ENCODE measurements around the gene RGS3. TPM values are rescaled to one million over a fixed set of nuclear protein-coding genes. Genes with fewer than 3 reads are reported as not detected.

The RGS3 gene
- total RNA-seq, 2 experiments from 2014 or later = 116 to 122 TPM

DNA sequence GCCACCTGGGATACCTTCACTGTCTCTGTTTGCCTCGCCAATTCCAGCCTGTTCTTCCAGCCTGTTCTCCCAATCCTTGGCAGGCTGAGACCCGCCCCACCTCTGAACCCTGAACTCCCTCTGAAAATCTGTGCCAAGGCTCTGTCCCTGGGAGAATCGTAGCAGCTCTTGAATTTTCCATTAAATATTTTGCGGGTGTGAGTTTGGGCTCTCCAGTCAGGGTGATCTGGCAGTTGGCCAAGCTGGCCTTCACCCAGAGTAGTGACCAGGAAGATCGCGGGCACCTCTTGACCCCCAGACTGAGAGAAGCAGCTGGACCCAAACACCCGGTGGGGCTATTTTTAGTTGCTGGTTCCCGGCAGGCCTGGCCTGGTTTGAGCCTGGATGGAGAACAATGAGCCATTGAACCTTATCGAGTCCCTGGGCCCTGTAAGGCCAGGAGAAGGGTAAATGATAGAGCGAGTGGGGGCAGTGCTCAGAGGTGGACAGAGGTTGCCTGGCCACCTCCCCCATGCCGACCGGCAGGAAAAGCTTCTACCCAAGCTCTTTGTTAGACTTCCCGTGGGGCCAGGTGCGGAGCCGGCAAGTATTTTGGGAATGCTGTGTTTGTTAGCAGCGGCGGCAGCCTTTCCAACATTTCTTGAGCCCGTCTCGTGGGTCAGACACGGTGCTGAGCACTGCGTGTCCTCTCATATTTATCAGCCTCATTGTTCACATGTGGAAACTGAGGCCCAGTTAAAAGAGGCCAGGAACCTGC is 146.2 kb downstream of the RGS3 start:
- CTCF ChIA-PET = no interaction called here
- POLR2A ChIA-PET = no interaction called here

DNA sequence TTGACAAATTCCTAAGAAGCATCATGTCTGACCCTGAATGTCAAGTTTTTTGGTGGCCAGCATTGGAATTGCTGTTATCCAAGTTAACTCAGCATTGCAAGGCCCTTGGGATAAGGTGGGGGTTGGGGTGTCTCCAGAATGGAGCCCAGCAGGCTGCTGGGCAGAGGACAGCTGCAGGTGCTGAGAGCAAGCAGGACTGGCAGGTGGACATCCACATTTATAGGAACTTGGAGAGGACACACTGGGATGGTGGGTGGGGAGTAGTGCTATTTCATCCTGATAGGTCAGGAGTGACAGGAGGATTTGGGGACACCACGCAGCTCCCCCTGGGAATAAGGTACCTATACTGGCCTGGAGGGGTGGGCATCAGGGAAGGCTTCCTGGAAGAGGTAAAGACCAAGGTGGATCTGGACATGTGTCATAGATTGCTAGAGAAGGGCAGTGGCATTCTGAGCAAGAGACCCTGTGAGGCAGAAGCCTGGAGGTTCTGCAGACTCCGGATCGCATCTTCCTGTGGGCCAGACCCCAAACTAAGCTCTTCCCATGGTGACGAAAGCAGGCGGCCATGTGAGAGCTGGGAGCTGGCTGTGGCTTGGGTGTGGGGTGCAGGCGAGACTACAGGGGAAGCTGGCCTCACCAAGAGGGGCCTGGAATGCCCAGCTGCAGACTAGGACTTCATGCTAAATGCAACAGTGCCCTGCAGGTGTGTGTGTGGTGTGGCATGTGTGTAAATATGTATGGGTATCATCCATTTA is 148.1 kb downstream of the RGS3 start:
- POLR2A ChIA-PET = no interaction called here
- CTCF ChIA-PET = no interaction called here

DNA sequence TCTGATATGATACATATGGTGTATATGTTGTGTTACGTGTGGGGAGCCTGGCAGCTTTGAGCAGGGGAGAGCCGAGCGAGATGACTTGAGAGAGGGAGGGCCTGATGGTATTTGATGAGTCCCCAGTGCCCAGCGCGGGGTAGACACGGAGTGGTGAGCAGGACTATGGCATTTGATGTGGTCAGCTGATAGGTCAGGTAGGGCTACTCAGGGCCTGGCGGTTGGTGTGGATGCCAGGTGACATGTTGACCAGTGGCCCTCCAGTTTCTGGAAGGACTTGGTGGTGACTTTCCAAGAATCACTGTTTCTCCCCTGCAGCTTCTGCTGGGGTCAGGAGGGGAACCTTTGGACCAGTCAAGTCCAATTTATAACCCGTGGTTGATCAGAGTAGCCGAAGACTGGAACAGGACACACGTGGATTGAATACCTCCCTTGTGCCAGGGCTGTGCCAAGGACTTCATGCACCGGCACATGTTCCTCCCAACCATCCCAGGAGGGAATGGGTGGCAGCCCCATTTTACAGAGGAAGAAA is 148.8 kb downstream of the RGS3 start:
- ChIA-PET CTCF (interaction anchor here (0.7 kb wide), 1 partner anchor 9 kb away, joined by 4 read pairs; no protein-coding TSS in a partner anchor), POLR2A (no interaction called here)

DNA sequence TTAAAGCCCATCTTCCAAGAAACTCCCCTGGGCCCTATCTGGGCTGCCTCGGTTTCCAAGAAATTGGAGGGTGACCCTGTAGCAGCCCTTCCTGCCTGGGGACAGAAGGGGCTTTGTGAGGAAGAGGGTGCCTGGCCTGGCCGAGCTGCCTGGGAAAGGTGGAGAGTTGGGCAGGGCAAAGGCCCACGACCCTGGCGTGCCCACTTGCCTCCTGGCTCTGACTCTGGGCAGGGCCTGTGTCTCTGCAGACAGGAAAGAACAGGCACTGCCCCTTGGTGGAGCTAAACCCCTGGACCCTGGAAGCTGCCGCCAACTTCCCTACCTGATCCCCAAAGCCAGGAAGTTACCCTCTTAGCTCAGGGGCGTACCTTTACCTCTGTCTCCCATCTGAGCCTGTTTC is 149.3 kb downstream of the RGS3 start:
- POLR2A ChIA-PET = no interaction called here
- CTCF ChIA-PET = interaction anchor here (0.7 kb wide), 1 partner anchor 9 kb away, joined by 4 read pairs; no protein-coding TSS in a partner anchor

DNA sequence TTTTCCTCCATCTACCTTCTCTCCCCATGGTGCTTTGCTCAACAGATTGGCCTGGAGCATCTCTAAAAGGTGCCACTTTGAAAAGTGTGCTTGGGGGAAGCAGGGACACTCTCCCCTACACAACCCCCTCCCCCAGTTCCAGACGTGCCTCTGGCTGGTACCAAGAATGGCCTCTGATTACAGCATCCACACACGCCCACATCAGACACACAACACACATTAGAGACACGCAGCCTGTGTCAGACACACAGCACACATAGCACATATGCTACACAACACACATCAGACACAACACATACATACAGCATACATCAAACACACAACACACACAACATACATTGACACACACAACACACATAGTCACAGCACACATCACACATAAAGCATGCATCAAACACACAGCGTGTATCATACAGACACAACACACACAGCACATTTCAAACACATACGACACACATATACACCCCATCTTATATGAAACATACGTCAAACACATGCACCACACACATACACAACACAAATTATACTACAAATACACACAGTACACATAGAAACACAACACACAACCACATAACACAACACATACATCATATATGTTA is 150.4 kb downstream of the RGS3 start:
- ChIA-PET CTCF (interaction anchor here (0.9 kb wide), 1 partner anchor 23 kb away, joined by 3 read pairs; no protein-coding TSS in a partner anchor), POLR2A (no interaction called here)

DNA sequence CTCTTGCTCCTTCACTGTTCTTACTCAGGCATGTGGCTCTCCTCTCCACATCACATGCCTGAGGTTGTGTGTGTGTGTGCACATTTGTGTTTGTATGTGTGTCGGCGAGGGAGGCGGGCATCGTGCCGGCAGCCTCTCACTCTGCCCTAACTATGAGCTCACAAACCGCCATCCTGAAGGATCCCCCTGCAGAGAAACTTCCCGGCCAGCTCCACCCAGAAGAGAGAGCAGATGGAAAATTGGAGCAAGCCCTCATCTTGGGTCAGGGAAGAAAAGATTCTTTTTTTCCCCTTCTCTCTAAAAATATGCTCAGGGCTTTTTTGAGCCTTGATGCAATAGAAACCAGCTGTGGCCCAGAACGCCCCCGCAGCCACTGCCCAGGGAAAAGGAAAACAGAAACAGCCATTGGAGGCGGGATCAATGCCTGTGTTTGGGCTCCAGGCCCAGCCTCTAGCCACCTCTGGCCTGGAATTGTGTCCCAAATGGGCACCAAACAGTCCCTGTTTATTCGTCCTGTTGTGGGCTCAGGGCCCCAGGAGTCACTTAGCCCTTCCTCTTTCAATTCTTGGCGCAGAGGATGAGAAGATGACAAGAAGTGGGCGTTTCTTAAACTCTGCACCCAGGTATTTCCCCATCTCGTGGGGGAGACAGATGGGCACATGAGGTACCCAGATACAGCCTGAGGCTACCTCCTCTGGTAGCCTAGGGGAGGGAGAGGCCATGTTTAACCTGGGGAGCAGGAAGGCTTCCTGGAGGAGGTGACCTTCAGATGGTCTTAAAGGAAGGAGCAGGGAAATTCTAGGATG is 151.5 kb downstream of the RGS3 start:
- ChIA-PET POLR2A (interaction anchor here (0.5 kb wide), 1 partner anchor 151 kb away, joined by 3 read pairs; the partner anchor contains the start of gene RGS3), CTCF (interaction anchor here (0.8 to 0.9 kb wide), 2 partner anchors 9 to 24 kb away, joined by 3 read pairs; no protein-coding TSS in a partner anchor)

DNA sequence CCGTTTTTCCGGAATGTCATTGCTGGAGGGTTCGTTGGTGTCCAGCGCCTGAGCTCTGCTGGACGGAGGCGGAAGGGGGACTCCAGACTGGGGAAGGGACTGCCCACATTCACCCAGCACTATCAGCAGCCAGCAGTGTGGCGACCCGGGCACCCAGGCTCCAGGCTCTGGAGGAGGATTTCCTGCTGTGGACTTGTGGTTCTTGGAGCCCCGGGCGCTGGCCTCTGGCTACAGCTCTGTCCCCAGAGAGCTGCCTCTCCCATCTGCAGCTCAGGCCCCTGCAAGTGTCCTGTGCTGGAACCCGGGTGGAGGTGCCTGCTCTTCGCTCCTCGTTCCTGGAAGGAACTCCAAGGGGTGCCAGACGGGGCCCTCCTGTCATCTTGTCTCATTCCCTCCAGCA is 152.6 kb downstream of the RGS3 start:
- POLR2A ChIA-PET = no interaction called here
- CTCF ChIA-PET = interaction anchor here (0.5 to 1.5 kb wide), 2 partner anchors 8 to 25 kb away, joined by 4 to 6 read pairs; no protein-coding TSS in a partner anchor

DNA sequence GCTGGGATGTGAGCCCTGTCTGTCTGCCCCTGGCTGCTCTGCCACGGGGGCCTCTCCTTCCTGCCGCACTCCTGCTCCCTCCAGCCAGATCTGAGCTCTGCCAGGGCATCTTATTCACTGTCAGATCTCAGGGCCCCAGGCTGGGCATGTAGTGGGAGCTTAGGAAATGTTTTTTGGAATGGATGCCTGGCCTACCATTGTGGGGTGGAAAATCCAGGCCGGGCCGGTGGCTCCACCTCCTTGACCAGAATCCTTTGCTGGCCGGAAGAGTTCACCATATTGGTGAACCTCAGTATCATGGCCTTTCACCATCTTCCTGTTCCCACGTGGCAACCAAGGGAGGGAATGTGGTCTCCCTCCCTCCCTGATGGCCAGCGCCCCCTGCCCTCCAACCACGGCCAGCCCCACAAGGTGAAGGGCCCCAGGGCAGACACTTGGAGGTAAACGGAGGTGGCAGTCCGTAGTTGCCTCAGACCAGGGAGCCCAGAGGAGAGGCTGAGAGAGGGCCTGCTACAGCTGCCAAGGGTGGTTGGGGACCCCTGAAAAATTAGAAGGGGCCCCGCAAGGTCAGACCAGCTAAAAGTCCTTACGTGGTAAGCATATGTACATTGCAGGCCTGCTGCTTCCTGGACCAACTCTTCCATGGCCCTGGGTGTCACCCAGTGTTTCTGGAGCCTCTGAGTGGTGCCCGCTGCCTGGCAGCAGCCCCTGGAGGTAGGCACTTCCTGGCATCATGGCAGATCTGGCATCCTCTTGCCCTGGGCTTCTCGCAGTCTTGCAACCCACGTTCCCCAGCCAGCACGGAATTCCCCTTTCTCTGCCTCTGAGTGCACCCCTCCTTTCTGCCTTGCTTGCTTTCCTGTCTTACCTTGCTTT is 153.3 kb downstream of the RGS3 start:
- POLR2A ChIA-PET = no interaction called here
- CTCF ChIA-PET = interaction anchor here (0.5 to 1.5 kb wide), 2 partner anchors 9 to 25 kb away, joined by 4 to 6 read pairs; no protein-coding TSS in a partner anchor

DNA sequence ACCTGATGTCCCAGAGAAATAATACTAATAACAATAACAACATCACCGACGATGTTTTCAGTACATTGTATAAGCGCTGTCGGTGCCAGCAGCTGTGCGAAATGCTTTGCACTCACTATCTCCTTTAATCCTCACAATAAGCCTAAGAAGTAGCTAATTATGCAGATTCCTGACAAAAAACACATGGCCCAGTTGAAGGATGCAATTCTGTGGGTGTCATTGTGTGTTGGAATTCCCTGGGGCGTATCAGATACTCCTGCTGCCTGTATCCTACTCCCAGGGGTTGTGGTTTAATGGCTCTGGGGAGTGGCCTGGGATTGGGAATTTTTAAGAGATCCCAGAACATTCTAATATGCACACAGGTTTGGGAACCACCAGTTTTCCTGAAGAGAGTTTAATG is 154.0 kb downstream of the RGS3 start:
- CTCF ChIA-PET = no interaction called here

DNA sequence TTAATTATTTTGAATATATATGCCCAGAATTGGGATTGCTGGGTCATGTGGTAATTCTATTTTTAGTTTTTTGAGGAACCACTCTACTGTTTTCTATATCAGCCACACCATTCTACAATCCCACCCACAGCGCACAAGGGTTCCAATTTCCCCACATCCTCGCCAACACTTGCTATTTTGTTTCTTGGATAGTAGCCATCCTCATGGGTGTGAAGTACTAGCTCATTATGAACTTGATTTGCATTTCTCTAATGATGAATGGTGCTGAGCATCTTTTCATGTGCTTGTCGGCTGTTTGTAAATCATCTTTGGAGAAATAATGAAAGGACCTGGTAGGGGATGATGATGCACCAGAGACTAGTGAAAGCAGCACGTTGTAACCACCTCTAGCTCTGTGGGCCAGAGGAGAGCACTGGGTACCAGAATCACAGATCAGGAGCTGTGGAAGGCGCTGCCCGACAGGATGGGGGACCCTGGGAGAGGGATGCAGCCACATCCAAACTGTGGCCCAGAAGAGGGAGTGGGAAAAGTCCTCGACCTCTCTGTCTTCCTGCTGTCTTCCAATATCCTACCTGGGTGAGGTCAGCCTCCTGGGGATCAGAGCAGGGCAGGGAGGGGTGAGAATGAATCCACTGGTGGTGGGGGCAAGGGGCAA is 155.4 kb downstream of the RGS3 start:
- CTCF ChIA-PET = no interaction called here
- POLR2A ChIA-PET = no interaction called here

More for the DNA sequence above, 154.0 kb downstream of the RGS3 start:
- POLR2A ChIA-PET = no interaction called here

DNA sequence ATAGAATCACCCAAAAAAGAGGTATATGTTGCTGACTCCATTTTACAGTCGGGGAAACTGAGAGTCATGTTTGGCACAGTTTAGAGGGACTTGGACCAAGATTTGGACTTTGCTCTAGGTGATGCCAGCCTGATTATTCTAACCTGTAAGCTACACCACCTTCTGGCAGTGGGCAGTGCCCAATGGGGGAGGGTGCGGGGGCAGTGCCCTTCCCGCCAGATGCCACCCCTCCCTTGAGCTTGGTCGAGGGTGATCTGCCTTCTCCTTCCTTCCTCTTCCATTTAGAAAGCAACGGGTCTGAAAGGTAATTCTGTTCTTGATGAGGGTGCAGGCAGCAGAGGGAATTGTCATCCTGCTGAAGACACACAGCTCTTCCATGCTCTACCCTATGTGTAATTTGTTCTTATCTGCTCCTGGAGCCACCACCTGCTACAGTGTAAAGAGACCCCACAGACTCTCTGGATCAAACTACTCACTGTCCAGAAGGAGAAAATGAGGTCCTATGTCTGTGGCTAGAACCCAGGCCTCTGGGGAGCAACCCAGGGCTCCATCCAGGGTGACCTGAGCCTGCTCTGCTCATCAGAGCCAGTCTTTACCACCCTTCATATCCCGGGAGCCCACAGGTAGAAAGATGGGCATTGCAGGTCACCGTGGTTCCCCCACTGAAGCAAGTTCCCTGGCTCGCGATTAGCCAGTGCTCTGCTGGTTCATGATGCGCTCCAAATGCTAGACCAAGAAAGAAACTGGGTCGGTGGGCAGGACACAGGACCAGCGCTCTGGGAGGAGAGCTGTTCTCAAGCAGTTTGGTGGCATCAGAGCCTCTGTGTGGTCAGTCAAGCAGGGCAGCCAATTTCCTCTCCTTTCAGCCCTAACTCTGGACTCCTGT is 156.2 kb downstream of the RGS3 start:
- POLR2A ChIA-PET = no interaction called here

DNA sequence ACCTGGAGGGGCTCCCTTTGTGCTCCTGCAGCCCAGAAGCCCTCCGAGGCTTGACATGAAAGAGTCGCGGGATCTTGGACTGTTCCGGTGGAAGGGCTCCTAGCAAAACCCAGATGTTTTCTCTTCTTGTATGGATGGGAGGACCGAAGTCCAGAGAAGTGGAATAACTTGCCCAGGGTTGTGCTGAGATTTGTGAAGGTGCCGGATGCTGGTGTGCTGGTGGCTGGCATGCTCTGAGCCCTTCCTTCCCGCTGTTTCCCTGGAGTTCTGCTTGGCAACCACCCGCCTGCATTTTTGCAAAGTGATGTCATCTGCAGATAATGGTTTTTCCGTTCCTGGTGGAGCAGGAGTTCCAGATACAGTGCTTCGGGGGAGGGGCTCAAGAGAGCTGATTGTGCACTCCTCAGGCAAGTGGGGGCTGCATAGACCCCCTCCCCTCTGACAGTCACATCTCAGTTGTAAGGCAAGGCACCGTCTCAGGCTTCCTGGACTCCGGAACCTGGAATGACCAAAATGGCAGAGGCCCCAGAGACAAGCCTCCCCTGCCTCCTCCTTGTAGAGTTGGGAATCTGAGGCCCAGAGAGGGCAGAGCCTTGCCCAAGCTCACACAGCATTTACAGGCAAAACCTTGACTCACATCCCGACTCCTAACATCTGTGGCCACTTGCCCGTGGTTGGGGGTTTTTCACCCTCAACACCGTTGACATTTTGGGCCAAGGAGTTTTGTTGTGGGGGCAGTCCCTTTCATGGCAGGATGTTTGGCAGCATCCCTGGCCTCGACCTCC is 157.0 kb downstream of the RGS3 start:
- ChIA-PET CTCF (no interaction called here), POLR2A (no interaction called here)

More for the DNA sequence above, 156.2 kb downstream of the RGS3 start:
- CTCF ChIA-PET = no interaction called here

DNA sequence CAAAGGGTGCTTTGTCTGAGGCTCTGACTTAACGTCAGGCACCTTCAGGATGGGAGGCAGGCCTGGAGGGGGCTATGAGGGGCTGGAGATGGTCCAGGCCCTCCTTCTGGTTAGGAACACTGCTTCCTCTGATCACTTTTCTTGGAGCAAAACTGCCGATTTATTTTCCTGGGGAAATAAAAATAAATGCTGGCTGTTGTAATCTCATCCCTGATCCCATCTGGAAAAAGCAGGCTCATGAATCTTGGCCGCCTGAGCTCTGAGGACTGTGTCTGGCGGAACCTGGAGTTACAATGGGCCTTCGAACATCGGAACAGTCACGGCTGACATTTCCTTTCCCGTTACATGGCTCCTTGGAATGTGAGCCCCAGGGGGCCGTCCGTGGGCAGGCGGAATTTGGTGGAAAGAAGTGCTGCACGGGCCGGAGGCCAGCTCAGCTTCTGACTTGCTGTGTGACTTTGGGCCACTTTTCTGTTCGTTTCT is 157.8 kb downstream of the RGS3 start:
- POLR2A ChIA-PET = no interaction called here

DNA sequence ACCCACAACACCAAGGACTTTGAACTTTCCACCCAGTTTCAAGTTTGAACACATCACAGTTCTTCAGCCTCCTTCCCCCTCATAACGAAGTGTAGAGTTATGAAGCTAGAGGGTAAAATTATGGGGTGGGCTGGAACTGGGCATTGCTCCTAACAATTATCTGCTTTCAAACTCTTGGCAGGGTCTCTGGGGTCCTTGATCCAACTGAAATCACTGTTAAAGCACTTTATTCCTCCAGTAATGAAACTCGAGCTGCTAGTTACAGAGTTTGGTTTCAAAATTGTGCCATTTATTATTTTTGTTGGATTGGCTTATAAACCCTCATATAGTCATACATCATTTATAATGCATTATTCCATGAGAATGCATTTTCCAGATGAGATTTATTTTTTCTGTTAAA is 158.5 kb downstream of the RGS3 start:
- CTCF ChIA-PET = interaction anchor here (0.6 to 2.1 kb wide), 4 partner anchors 15 to 39 kb away, joined by 3 to 4 read pairs (median 4); no protein-coding TSS in a partner anchor
- POLR2A ChIA-PET = interaction anchor here (1.5 to 1.6 kb wide), 2 partner anchors 43 to 105 kb away, joined by 3 to 4 read pairs; no protein-coding TSS in a partner anchor

More for the DNA sequence above, 157.8 kb downstream of the RGS3 start:
- CTCF ChIA-PET = interaction anchor here (0.6 to 2.1 kb wide), 2 partner anchors 39 to 141 kb away, joined by 3 to 4 read pairs; no protein-coding TSS in a partner anchor

DNA sequence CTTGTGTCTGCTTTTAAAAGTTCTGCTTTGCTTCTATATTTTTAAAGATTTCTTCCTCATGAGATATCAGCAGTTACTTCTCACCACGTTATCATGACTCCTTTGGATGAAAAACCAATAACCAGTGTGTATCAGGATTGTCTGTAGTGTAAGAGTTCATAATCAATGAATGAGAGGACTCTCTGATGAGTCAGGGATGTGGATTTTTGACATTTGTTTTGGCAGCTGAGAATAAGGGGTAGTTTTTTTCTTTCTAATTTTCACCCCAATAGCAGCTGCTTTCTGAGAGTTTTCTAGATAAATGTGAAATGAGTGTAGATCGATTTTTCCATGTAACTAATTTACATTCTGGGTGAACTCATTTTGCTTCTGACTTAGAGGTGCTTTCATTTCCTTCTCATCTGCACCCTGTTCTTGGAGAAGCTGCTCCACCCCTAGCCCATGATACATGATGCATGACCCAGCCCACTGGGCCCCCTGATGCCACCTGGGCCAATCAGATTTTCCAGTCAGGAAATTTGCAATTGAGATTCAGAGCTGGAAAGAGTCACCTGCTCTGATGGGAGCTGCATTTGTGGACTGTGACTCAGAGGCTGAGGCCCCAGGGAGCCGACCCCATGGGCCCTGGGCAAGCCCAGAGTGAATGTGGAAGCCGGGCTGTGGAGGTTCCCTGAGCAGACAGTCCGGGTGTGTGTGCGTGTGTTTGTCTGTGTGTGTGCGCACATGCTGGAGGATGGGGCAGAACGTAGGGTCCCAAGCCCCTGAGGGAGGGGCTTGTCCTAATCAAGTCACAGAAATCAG is 159.3 kb downstream of the RGS3 start:
- POLR2A ChIA-PET = interaction anchor here (0.7 to 1.6 kb wide), 4 partner anchors 44 to 1243 kb away, joined by 3 to 4 read pairs (median 3); partner anchors contain the start of gene HSDL2
- CTCF ChIA-PET = interaction anchor here (0.6 to 2.1 kb wide), 7 partner anchors 10 to 40 kb away, joined by 3 to 4 read pairs (median 3); no protein-coding TSS in a partner anchor

Data from activated CD8-positive, alpha-beta memory T cell treated with anti-CD3 and anti-CD28 coated beads for 36 hours (primary cell).